B cell (primary cell): ENCODE results near the gene MAST2. TPM values are rescaled to one million over a fixed set of nuclear protein-coding genes. Genes with fewer than 3 reads are reported as not detected.

ENCODE experiments used
- ATAC-seq: fragments of 200-7000 bp; cut with Tn5 transposase; one replicate; pipeline ENCODE4 v1.10.0; 2021; ENCODE audit warnings: low read depth, mild to moderate bottlenecking, moderate number of reproducible peaks, moderate library complexity
- CTCF ChIA-PET: fragments of 350-600 bp; sonication (Branson Sonifier 250); formaldehyde crosslinking; loops from one replicate; lab custom pipeline; 2021; ENCODE audit warnings: antibody characterized with exemption, inconsistent platforms; lab: Charles Lee
- POLR2A ChIA-PET: fragments of 350-600 bp; sonication (Branson Sonifier 250); formaldehyde crosslinking; loops from one replicate; lab custom pipeline; 2021; ENCODE audit warnings: antibody characterized with exemption; lab: Charles Lee
- DNase-seq: peaks from one replicate; pipeline ENCODE4 v3.0.0; 2013
- H2AFZ ChIP-seq: 2 replicates; pipeline ENCODE4 v1.6.1; 2012; ENCODE audit warnings: mild to moderate bottlenecking, low read depth, low read length; ENCODE audit not compliant: insufficient read depth, poor library complexity, severe bottlenecking
- H3K27ac ChIP-seq, 2 donors: 1 replicate in 1 of 2; 2 replicates in 1 of 2; pipeline ENCODE4 v1.5.1; 2012 to 2013; ENCODE audit warnings: low read length in 2 of 2, mild to moderate bottlenecking in 2 of 2, moderate library complexity in 1 of 2
- H3K27me3 ChIP-seq, 4 experiments: fragments of 200-600 bp in 1 of 4; sonication (generic) in 1 of 4; replicated peaks in 1 of 4; 1 replicate in 2 of 4; 2 replicates in 2 of 4; pipeline versions ENCODE4 v1.6.1 to v1.7.0; 2013 to 2016; ENCODE audit warnings: low read length in 3 of 4, mild to moderate bottlenecking in 2 of 4, mixed read lengths in 1 of 4, moderate library complexity in 1 of 4; ENCODE audit not compliant: insufficient read depth in 4 of 4, control insufficient read depth in 3 of 4; ENCODE audit errors: control extremely low read depth in 1 of 4
- H3K36me3 ChIP-seq, 2 experiments: replicated peaks in 1 of 2; 1 replicate in 1 of 2; 2 replicates in 1 of 2; pipeline versions ENCODE4 v1.6.1 to v1.7.1; 2013; ENCODE audit warnings: low read length in 1 of 2; ENCODE audit not compliant: insufficient read depth in 2 of 2, control insufficient read depth in 1 of 2; ENCODE audit errors: control extremely low read depth in 1 of 2, extremely low read depth in 1 of 2
- H3K4me1 ChIP-seq, 2 donors: fragments of 200-600 bp in 1 of 2; sonication (generic) in 1 of 2; 1 replicate in 1 of 2; 2 replicates in 1 of 2; pipeline versions ENCODE4 v1.5.1 to v1.6.1; 2013 to 2017; ENCODE audit warnings: low read length in 2 of 2; ENCODE audit not compliant: control insufficient read depth in 2 of 2, insufficient read depth in 2 of 2
- H3K4me2 ChIP-seq: replicated peaks from 2 replicates; pipeline ENCODE3; 2012; ENCODE audit warnings: mild to moderate bottlenecking, low read depth, low read length; ENCODE audit not compliant: poor library complexity, severe bottlenecking
- H3K4me3 ChIP-seq, 5 experiments: fragments of 200-600 bp in 1 of 5; sonication (generic) in 1 of 5; 1 replicate in 3 of 5; 2 replicates in 2 of 5; pipeline versions ENCODE4 v1.5.1 to v1.7.0; 2011 to 2016; ENCODE audit warnings: low read length in 4 of 5, mild to moderate bottlenecking in 4 of 5, low read depth in 2 of 5, control low read depth in 1 of 5, moderate library complexity in 1 of 5; ENCODE audit not compliant: insufficient read depth in 1 of 5; ENCODE audit errors: control extremely low read depth in 1 of 5, extremely low read depth in 1 of 5
- H3K79me2 ChIP-seq: fragments of 200-600 bp; sonication (generic); one replicate; pipeline ENCODE4 v1.6.0; 2016; ENCODE audit warnings: low read length; ENCODE audit not compliant: control insufficient read depth, insufficient read depth
- H3K9ac ChIP-seq: fragments of 200-600 bp; sonication (generic); 2 replicates; pipeline ENCODE4 v1.6.1; 2017; ENCODE audit warnings: mild to moderate bottlenecking, low read length, moderate library complexity
- H3K9me3 ChIP-seq, 3 donors: one replicate each; pipeline versions ENCODE4 v1.6.1 to v1.7.1; 2013; ENCODE audit warnings: low read length in 2 of 3; ENCODE audit not compliant: control insufficient read depth in 2 of 3, insufficient read depth in 1 of 3; ENCODE audit errors: control extremely low read depth in 1 of 3
- H4K20me1 ChIP-seq: 2 replicates; pipeline ENCODE4 v1.6.0; 2012; ENCODE audit warnings: mild to moderate bottlenecking, low read length; ENCODE audit not compliant: insufficient read depth, control insufficient read depth, poor library complexity, severe bottlenecking
- H3K27ac Mint-ChIP-seq: one replicate; pipeline ENCODE4 v1.8.0; 2021; ENCODE audit warnings: mixed read lengths
- H3K27me3 Mint-ChIP-seq: one replicate; pipeline ENCODE4 v1.8.0; 2021; ENCODE audit warnings: mixed read lengths
- H3K4me1 Mint-ChIP-seq: one replicate; pipeline ENCODE4 v1.8.0; 2021; ENCODE audit warnings: mixed read lengths
- H3K4me3 Mint-ChIP-seq: one replicate; pipeline ENCODE4 v1.8.0; 2021; ENCODE audit warnings: mixed read lengths
- H3K9me3 Mint-ChIP-seq: one replicate; pipeline ENCODE4 v1.8.0; 2022; ENCODE audit warnings: mixed read lengths; ENCODE audit not compliant: insufficient read depth
- CTCF ChIP-seq: fragments of 200-600 bp; IDR thresholded peaks from one replicate; pipeline ENCODE4 v1.8.0; 2022; ENCODE audit warnings: antibody characterized with exemption, mild to moderate bottlenecking
- EZH2 ChIP-seq: IDR thresholded peaks from 2 replicates; pipeline ENCODE4 v1.6.1; 2012; ENCODE audit warnings: borderline replicate concordance, low read depth, mild to moderate bottlenecking, moderate library complexity, low read length; ENCODE audit not compliant: insufficient read depth, poor library complexity, severe bottlenecking
- WGBS: methylation state at CpG from one replicate; pipeline ENCODE4 v1.1.5; 2013; ENCODE audit warnings: missing lambda C conversion rate; ENCODE audit not compliant: insufficient coverage; 5-methylcytosine and 5-hydroxymethylcytosine counted together
- intact Hi-C: fragments of 100-400 bp; cut with micrococcal nuclease; formaldehyde crosslinking; loops from one replicate; pipeline ENCODE4 v1.10.0; 2022
- polyA plus RNA-seq: library from polyadenylated mRNA; depleted of rRNA; stranded (reverse); fragments of >200 nt; gene quantifications from 2 replicates; pipeline ENCODE4 v1.2.3, GENCODE V29; 2012
- total RNA-seq, 2 donors: library from RNA; stranded (reverse); fragments of 120-200 nt in 1 of 2; gene quantifications; 1 replicate in 1 of 2; 2 replicates in 1 of 2; pipeline versions ENCODE4 v1.2.3 to v1.2.4, GENCODE V29; 2013 to 2022

MAST2 gene
- total and polyA plus RNA-seq, 2 donors (not counting 1 experiment from before 2014, with no cell fraction given): 12.5 to 23.3 TPM

- peaks cover 4% of the 10 kb centered on the region for H3K4me1 Mint-ChIP-seq
- H3K9me3 ChIP-seq: no peaks in the 10 kb centered on the region
- no peak overlapping the region for H3K4me2 ChIP-seq
- no peaks in the 10 kb centered on the region for H3K9me3 Mint-ChIP-seq
- H3K4me1 ChIP-seq: no peaks in the 10 kb centered on the region
- H2AFZ ChIP-seq: no peak overlapping the region
- no peak overlapping the region for H3K27ac Mint-ChIP-seq
- no peaks in the 10 kb centered on the region for H4K20me1 ChIP-seq
- no peak overlapping the region for H3K9ac ChIP-seq
- H3K4me3 Mint-ChIP-seq: no peak overlapping the region
- H3K4me3 ChIP-seq: no peak overlapping the region
- TF ChIP-seq EZH2 (no peak), CTCF (no peak)
- ChIA-PET CTCF (no interaction called here), POLR2A (no interaction called here)
- no peaks in the 10 kb centered on the region for H3K79me2 ChIP-seq
- H3K27me3 ChIP-seq: peaks cover 0 to 14% (median 9%) of the 10 kb centered on the region in 4 experiments
- peaks cover 13% of the 10 kb centered on the region for H3K27me3 Mint-ChIP-seq
- H3K27ac ChIP-seq: no peak overlapping the region
- DNase-seq (no peak), ATAC-seq (no peak)
- intact Hi-C loops: no loop called here
- H3K36me3 ChIP-seq: no peaks in the 10 kb centered on the region
- WGBS: no CpG with 5 or more reads among the region's 1 CpG
Measured at GRCh38 chr1:45883658-45884057, 80.2 kb downstream of the MAST2 start.

GRCh38 chr1:45884700-45885099 is 81.3 kb downstream of the MAST2 start:
- ATAC-seq (no peak), DNase-seq (no peak)
- peaks cover 9% of the 10 kb centered on the region for H3K27me3 Mint-ChIP-seq
- intact Hi-C loops: no loop called here
- H3K9me3 Mint-ChIP-seq: no peaks in the 10 kb centered on the region
- H3K27ac ChIP-seq: no peak overlapping the region
- peaks cover 4% of the 10 kb centered on the region for H3K79me2 ChIP-seq
- POLR2A ChIA-PET: no interaction called here
- no peak overlapping the region for H3K4me2 ChIP-seq
- no peaks in the 10 kb centered on the region for H3K9me3 ChIP-seq
- H2AFZ ChIP-seq: no peak overlapping the region
- CTCF ChIA-PET: interaction anchor here (0.5 to 0.6 kb wide), 2 partner anchors 390 to 1158 kb away, joined by 3 to 5 read pairs; no protein-coding TSS in a partner anchor
- H3K4me1 Mint-ChIP-seq: peaks cover 4% of the 10 kb centered on the region
- no peaks in the 10 kb centered on the region for H3K4me1 ChIP-seq
- no peaks in the 10 kb centered on the region for H3K36me3 ChIP-seq
- peaks cover 0 to 12% (median 5%) of the 10 kb centered on the region in 4 experiments for H3K27me3 ChIP-seq
- no peak overlapping the region for H3K27ac Mint-ChIP-seq
- WGBS: no CpG with 5 or more reads among the region's 1 CpG
- H4K20me1 ChIP-seq: no peaks in the 10 kb centered on the region
- H3K4me3 Mint-ChIP-seq: no peak overlapping the region
- no peak overlapping the region for H3K9ac ChIP-seq
- H3K4me3 ChIP-seq: no peak overlapping the region
- TF ChIP-seq EZH2 (no peak), CTCF (no peak)
